Measurements from ENCODE around the gene ASCC1. TPM values are rescaled to one million over a fixed set of nuclear protein-coding genes. Genes with fewer than 3 reads are reported as not detected.
A peak's percentile ranks its signal among the peaks of the same experiment; 100 is the strongest.

The ASCC1 gene
- polyA plus RNA-seq, 1 experiment, result 18.5 TPM

DNA sequence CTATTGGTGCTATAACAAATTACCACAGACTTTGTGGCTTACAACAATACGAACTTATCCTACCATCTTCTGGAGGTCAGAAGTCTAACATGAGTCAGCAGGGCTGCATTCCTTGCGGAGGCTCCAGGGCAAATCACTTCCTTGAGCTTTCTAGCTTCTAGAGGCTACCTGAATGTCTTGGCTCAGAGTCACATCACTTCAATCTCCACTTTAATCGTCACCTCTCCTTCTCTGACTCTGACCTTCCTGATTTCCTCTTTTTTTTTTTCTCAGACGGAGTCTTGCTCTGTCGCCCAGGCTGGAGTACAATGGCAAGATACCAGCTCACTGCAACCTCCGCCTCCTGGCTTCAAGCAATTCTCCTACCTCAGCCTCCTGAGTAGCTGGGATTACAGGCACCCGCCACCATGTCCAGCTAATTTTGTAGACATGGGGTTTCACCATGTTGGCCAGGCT, 44.9 kb downstream of the ASCC1 start:
- Histone ChIP-seq H3K27me3 (ENCODE audit: control insufficient read depth, insufficient read depth, low read length) (no peaks in the 10 kb centered on the region), H3K4me3 (ENCODE audit: low read depth, low read length) (no peak overlapping the region), H3K36me3 (ENCODE audit: control insufficient read depth, insufficient read depth, low read length) (no peaks in the 10 kb centered on the region)
- POLR2A ChIA-PET, result interaction anchor here (0.6 kb wide), 1 partner anchor 164 kb away, joined by 3 read pairs; no protein-coding TSS in a partner anchor
- peak; percentile 52 for DNase-seq (ENCODE audit: low read depth)
- CTCF ChIA-PET, result interaction anchor here (1.0 kb wide), 1 partner anchor 55 kb away, joined by 3 read pairs; no protein-coding TSS in a partner anchor
- TF ChIP-seq, protein P1, sequence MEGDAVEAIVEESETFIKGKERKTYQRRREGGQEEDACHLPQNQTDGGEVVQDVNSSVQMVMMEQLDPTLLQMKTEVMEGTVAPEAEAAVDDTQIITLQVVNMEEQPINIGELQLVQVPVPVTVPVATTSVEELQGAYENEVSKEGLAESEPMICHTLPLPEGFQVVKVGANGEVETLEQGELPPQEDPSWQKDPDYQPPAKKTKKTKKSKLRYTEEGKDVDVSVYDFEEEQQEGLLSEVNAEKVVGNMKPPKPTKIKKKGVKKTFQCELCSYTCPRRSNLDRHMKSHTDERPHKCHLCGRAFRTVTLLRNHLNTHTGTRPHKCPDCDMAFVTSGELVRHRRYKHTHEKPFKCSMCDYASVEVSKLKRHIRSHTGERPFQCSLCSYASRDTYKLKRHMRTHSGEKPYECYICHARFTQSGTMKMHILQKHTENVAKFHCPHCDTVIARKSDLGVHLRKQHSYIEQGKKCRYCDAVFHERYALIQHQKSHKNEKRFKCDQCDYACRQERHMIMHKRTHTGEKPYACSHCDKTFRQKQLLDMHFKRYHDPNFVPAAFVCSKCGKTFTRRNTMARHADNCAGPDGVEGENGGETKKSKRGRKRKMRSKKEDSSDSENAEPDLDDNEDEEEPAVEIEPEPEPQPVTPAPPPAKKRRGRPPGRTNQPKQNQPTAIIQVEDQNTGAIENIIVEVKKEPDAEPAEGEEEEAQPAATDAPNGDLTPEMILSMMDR (IDR thresholded peaks at IDR 0.05; ENCODE audit: insufficient read depth, low read depth, low read length), result no peak

DNA sequence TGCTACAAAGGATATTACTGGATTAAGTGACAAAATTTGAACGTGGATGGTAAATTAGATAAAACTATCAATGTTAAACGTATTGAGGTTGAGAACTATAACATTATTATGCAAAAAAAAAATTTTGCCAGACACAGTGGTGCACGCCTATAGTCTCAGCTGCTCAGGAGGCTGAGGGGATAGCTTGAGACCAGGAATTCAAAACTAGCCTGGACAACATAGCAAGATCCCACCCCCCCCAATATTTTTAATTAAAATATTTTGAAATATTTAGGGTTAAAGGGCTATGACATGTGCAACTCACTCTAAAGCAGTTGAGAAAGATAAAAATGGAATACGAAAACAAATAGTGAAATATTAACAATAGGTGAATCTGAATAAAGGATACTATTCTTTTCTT, 45.3 kb downstream of the ASCC1 start:
- DNase-seq (ENCODE audit: low read depth), result no peak
- no peak overlapping the region for H3K4me3 ChIP-seq (ENCODE audit: low read depth, low read length)
- H3K27me3 ChIP-seq (ENCODE audit: control insufficient read depth, insufficient read depth, low read length), result no peaks in the 10 kb centered on the region; the same call in 1 of the 2 replicates
- H3K36me3 ChIP-seq (ENCODE audit: control insufficient read depth, insufficient read depth, low read length), result no peaks in the 10 kb centered on the region
- POLR2A ChIA-PET, result no interaction called here
- TF ChIP-seq, protein P1 (IDR thresholded peaks at IDR 0.05; ENCODE audit: insufficient read depth, low read depth, low read length), result no peak
- CTCF ChIA-PET, result interaction anchor here (1.0 kb wide), 1 partner anchor 55 kb away, joined by 3 read pairs; no protein-coding TSS in a partner anchor

DNA sequence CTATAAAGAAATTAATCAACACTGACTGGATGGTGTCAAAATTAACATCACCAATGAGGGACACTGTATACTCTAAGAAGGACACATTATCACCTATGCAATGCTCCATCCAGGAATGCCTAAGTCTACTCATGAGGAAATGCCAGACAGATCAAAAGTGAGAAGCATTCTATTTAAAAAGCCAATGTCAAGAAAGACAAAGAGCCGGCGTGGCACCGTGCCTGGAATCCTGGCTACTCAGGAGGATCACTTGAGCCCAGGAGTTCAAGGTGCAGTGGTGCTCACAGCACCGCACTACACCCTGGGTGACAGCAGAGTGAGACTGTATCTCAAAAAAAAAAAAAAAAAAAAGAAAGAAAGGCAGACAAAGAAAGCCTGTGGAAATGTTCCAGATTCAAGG, 45.8 kb downstream of the ASCC1 start:
- DNase-seq (ENCODE audit: low read depth), result no peak
- H3K27me3 ChIP-seq (ENCODE audit: control insufficient read depth, insufficient read depth, low read length), result no peaks in the 10 kb centered on the region; the same call in 1 of the 2 replicates
- TF ChIP-seq, protein P1 (IDR thresholded peaks at IDR 0.05; ENCODE audit: insufficient read depth, low read depth, low read length), result no peak
- ChIA-PET CTCF (no interaction called here), POLR2A (no interaction called here)
- no peaks in the 10 kb centered on the region for H3K36me3 ChIP-seq (ENCODE audit: control insufficient read depth, insufficient read depth, low read length)
- no peak overlapping the region for H3K4me3 ChIP-seq (ENCODE audit: low read depth, low read length)

DNA sequence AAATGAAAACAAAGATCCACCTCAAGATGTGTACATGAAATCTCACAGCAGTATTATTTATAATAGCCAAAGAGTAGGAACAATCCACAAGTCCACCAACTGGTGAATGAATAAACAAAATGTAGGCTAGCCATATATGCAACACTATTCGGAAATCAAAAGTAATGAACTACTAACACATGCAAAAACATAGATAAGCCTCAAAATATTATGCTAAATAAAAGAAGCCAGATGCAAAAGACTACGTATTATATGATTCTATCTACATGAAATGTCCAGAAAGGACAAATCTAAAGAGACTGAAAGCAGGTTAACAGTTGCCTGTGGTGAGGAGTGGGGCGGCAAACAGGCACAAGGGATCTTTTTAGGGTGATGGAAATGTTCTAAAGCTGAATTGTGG, 49.0 kb downstream of the ASCC1 start:
- no peaks in the 10 kb centered on the region; the same call in 1 of the 2 replicates for H3K27me3 ChIP-seq (ENCODE audit: control insufficient read depth, insufficient read depth, low read length)
- CTCF ChIA-PET, result no interaction called here
- TF ChIP-seq, protein P1 (IDR thresholded peaks at IDR 0.05; ENCODE audit: insufficient read depth, low read depth, low read length), result no peak
- no peak overlapping the region for H3K4me3 ChIP-seq (ENCODE audit: low read depth, low read length)
- no peaks in the 10 kb centered on the region for H3K36me3 ChIP-seq (ENCODE audit: control insufficient read depth, insufficient read depth, low read length)
- DNase-seq (ENCODE audit: low read depth), result no peak
- POLR2A ChIA-PET, result no interaction called here

DNA sequence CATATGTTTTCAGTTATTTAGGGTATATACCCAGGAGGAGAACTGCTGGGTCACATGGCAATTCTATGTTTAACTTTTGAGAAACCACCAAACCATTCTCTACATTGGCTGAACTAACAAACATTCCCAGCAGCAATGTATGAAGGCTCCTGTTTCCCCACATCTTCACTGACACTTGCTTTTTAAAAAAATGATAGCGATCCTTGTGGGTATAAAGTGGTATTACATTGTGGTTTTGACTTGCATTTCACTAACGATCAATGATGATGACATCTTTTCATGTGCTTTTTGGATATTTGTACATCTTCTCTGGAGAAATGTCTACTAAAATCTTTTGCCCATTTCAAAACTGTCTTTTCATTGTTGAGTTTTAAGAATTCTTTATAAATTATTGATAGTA, 51.5 kb downstream of the ASCC1 start:
- POLR2A ChIA-PET, result no interaction called here
- CTCF ChIA-PET, result no interaction called here
- DNase-seq (ENCODE audit: low read depth), result no peak
- no peak overlapping the region for H3K4me3 ChIP-seq (ENCODE audit: low read depth, low read length)
- TF ChIP-seq, protein P1 (IDR thresholded peaks at IDR 0.05; ENCODE audit: insufficient read depth, low read depth, low read length), result no peak
- no peaks in the 10 kb centered on the region; the same call in 1 of the 2 replicates for H3K27me3 ChIP-seq (ENCODE audit: control insufficient read depth, insufficient read depth, low read length)
- H3K36me3 ChIP-seq (ENCODE audit: control insufficient read depth, insufficient read depth, low read length), result no peaks in the 10 kb centered on the region

Measured in BJ (cell line).